ENCODE measurements around the gene GRID2.

GRID2 gene

GRCh38 chr4:93147524-93148212 is 843.9 kb downstream of the GRID2 start:
- TF ChIP-seq CTCF (IDR thresholded peaks at IDR 0.05; ENCODE audit: low read length), result no peak
- TF ChIP-seq EZH2phosphoT487 (IDR thresholded peaks at IDR 0.05; ENCODE audit: low read length), result no peak
- TF ChIP-seq EZH2 (optimal IDR thresholded peaks at IDR 0.05; ENCODE audit: low read depth, low read length), result no peak
- Histone ChIP-seq H3K9ac (ENCODE audit: low read length) (no peak overlapping the region), H3K9me2 (replicated peaks; ENCODE audit: insufficient read depth, low read length) (no peaks in the 10 kb centered on the region), H4K20me1 (ENCODE audit: insufficient read depth, low read length) (no peaks in the 10 kb centered on the region), H3F3A (ENCODE audit: insufficient read depth, low read length) (no peaks in the 10 kb centered on the region), H3K4me1 (ENCODE audit: low read length) (no peaks in the 10 kb centered on the region), H2AFZ (ENCODE audit: low read length) (no peak overlapping the region), H3K79me2 (ENCODE audit: low read length) (no peaks in the 10 kb centered on the region), H3K27ac (ENCODE audit: low read length) (no peak overlapping the region), H3K27me3 (replicated peaks; ENCODE audit: insufficient read depth, low read length) (no peaks in the 10 kb centered on the region), H3K36me3 (replicated peaks; ENCODE audit: insufficient read depth, low read length) (no peaks in the 10 kb centered on the region), H3K4me2 (ENCODE audit: low read depth, low read length) (no peak overlapping the region), H3K9me3 (replicated peaks; ENCODE audit: insufficient read depth, low read length) (no peaks in the 10 kb centered on the region), H3K4me3 (ENCODE audit: low read length) (no peak overlapping the region)
- DNase-seq, result no peak

GRCh38 chr4:93152491-93152890 is 848.7 kb downstream of the GRID2 start:
- Histone ChIP-seq H3K9me3 (replicated peaks; ENCODE audit: insufficient read depth, low read length) (no peaks in the 10 kb centered on the region), H3K36me3 (replicated peaks; ENCODE audit: insufficient read depth, low read length) (no peaks in the 10 kb centered on the region), H3F3A (ENCODE audit: insufficient read depth, low read length) (no peaks in the 10 kb centered on the region), H3K4me1 (ENCODE audit: low read length) (no peaks in the 10 kb centered on the region), H3K9me2 (replicated peaks; ENCODE audit: insufficient read depth, low read length) (no peaks in the 10 kb centered on the region), H4K20me1 (ENCODE audit: insufficient read depth, low read length) (no peaks in the 10 kb centered on the region), H3K79me2 (ENCODE audit: low read length) (no peaks in the 10 kb centered on the region), H3K27ac (ENCODE audit: low read length) (no peak overlapping the region), H3K27me3 (replicated peaks; ENCODE audit: insufficient read depth, low read length) (no peaks in the 10 kb centered on the region), H3K4me2 (ENCODE audit: low read depth, low read length) (no peak overlapping the region), H2AFZ (ENCODE audit: low read length) (no peak overlapping the region), H3K4me3 (ENCODE audit: low read length) (no peak overlapping the region), H3K9ac (ENCODE audit: low read length) (no peak overlapping the region)
- TF ChIP-seq EZH2 (optimal IDR thresholded peaks at IDR 0.05; ENCODE audit: low read depth, low read length), result no peak
- no peak for TF ChIP-seq EZH2phosphoT487 (IDR thresholded peaks at IDR 0.05; ENCODE audit: low read length)
- no peak for TF ChIP-seq CTCF (IDR thresholded peaks at IDR 0.05; ENCODE audit: low read length)
- no peak for DNase-seq

- H3K4me3 ChIP-seq (ENCODE audit: low read length), result no peak overlapping the region
- no peak for TF ChIP-seq CTCF (IDR thresholded peaks at IDR 0.05; ENCODE audit: low read length)
- TF ChIP-seq EZH2phosphoT487 (IDR thresholded peaks at IDR 0.05; ENCODE audit: low read length), result no peak
- TF ChIP-seq EZH2 (optimal IDR thresholded peaks at IDR 0.05; ENCODE audit: low read depth, low read length), result no peak
- no peaks in the 10 kb centered on the region for H3K4me1 ChIP-seq (ENCODE audit: low read length)
- no peaks in the 10 kb centered on the region for H3K9me2 ChIP-seq (replicated peaks; ENCODE audit: insufficient read depth, low read length)
- H3K79me2 ChIP-seq (ENCODE audit: low read length), result no peaks in the 10 kb centered on the region
- DNase-seq, result no peak
- no peak overlapping the region for H2AFZ ChIP-seq (ENCODE audit: low read length)
- H4K20me1 ChIP-seq (ENCODE audit: insufficient read depth, low read length), result no peaks in the 10 kb centered on the region
- no peak overlapping the region for H3K27ac ChIP-seq (ENCODE audit: low read length)
- H3K4me2 ChIP-seq (ENCODE audit: low read depth, low read length), result no peak overlapping the region
- H3K27me3 ChIP-seq (replicated peaks; ENCODE audit: insufficient read depth, low read length), result no peaks in the 10 kb centered on the region
- H3F3A ChIP-seq (ENCODE audit: insufficient read depth, low read length), result no peaks in the 10 kb centered on the region
- H3K9me3 ChIP-seq (replicated peaks; ENCODE audit: insufficient read depth, low read length), result no peaks in the 10 kb centered on the region
- H3K9ac ChIP-seq (ENCODE audit: low read length), result no peak overlapping the region
- H3K36me3 ChIP-seq (replicated peaks; ENCODE audit: insufficient read depth, low read length), result no peaks in the 10 kb centered on the region
These were observed 854.2 kb downstream of the GRID2 start for GRCh38 chr4:93157986-93158385.

Measured in MM.1S (cell line).